HG03575 (cell line): Measurements from ENCODE around the gene TPPP3.
"Not testable (repeated sequence)": the region's sequence is repeated elsewhere in the genome, so short reads cannot be mapped to it uniquely, and the experiment has no call there.

Experiments
- ATAC-seq: cut with Tn5 transposase; IDR thresholded peaks from one replicate; pipeline ENCODE4 v1.9.1; 2021; ENCODE audit not compliant: unreplicated experiment, insufficient number of reproducible peaks, low FRiP score; ENCODE audit errors: extremely low read depth

The TPPP3 gene

DNA sequence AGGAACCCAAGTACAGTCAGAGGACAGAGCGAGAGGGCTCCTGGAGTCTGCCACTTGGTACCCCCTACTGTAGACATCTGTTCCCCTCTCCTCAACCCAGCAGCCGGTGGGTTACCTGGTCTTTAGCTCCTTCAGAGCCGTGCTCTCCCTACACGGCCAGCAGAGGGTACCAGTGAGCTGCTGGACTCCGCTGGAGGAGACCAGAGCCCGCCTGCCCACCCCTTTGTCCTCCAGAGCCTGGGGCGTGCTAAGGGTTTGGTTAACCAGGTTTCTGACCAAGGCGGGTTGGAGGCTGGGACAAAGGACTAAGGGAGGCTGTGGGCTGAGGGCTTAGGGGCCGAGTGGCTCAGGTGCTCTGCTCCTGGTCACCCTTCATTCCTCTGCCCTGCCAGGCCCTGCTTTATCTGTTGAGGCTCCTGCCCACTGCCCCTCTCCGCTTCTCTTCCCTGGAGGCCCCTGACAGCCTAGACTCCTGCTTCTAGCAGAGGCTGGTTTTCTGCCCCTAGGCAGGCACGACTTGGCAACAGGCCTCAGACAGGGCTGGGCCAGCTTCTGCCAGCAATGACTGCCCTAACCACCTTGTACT is 34.9 kb upstream of the TPPP3 start:
- ATAC-seq: no peak

DNA sequence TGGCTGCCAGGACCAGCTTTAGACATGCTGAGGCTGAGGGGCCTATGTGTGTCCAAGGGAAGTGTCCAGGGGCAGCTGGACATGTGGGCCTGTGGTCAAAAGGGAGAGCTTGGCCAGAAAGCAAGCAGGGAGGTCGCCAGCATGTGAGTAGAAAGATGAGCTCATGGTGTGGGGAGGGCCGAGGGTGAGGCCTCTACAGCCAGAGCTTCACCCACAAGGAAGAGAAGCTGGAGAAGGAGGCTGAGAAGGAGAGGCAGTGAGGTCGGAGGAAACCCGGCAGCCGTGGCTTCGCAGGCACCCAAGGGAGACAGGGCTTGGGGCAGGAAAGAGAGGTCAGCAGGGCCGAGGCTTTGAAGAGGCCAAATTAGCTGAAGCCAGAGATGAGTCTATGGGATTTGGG is 33.7 kb upstream of the TPPP3 start:
- ATAC-seq: no peak

DNA sequence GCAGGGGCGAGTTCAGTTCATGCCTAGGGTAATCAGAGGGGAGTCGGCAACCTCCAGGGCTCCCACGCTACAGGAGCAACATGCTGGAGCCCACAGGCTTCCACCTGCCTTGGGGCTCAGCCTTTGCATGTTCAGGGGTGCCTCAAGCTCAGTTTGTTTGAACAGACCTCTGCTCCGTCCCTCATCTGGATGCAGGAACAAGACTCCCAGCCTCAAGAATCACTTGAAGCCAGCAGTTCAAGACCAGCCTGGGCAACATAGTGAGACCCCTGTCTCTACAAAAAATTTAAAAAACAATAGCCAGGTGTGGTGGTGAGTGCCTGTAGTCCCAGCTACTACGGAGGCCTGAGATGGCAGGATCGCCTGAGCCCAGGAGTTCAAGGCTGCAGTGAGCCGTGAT is 32.7 kb upstream of the TPPP3 start:
- no peak for ATAC-seq

DNA sequence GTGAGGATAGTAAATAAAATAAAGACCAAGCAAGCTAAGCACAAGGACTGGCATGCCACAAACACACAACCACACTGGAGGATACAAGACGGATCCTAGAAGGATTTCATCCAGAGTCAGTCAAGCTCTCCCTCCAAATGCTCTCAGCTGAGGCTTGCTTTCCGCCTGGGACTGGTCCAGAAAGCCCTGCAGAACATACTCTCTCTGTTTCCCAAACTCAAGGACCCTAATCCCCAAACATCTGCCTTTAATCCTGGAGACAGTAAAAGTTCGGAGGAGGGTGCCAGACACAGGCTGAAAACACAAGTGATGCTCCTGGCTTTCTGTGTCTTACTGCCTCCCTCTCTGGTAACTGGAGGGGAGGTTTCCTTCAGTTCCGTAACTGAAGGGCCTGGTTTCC is 32.3 kb upstream of the TPPP3 start:
- ATAC-seq: no peak

DNA sequence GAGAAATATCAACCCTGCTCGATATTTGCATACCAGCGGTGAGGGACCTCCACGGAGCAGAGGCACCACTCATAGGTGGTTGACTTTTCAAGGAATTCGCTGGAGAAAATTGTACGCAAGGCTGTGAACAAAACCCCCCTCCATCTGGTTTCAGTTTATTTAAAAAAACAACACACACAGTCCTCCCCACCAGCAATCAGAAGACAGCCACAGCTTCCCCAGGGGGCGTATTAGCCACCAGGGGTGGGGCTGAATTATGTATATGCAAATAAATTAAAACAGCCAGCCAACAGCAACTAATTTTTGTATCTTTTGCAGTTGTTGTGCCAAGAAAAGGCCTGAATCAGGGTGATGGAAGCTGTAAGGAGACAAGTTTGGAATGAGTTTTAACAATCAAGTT is 31.8 kb upstream of the TPPP3 start:
- ATAC-seq: no peak

DNA sequence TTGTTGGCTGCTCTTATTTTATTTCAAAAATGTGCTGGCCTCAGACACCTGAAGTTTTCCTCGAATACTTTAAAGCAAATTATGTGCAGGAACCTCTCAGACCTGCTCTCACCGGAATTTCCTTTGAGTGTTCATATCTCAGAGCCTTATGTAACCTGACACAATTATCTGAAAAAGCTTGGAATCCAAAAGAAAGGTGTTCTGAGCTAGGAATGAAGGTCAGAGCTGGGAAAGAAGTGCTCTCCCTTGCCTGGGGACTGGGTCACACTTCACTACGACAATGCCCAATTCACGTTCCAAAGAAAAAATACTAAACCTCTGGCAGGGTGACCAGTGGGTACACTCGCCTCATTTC is 30.9 kb upstream of the TPPP3 start:
- no peak for ATAC-seq

DNA sequence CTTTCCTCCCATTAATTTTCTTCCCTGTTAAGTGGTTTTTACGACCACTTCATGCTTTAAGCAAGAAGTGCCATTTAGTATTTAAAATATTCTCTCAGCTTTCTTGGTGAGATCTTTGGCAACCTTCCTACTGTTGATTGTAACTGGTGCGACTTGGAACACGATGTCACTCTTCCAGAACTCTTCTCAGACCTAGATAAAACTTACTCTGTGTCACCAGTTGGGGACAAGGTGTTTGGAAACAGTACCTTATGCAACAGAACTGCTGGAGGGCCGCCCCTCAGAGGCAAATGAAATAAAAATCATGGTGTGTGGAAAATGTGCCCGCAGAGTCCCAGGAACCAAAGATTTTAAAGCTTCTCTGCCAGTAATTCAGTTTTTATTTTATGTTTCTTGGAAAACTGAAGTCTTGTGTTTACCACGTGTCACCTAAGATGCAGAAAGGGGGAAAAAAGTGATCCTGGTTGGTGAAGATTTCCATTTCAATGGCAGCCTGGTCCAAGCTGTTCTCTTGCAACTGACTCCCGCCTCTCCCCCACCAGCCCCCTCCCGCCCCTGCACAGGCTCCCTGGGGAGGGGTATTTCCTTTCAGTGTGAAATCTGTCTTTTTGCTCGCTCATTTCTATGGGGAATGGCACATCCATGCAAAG is 30.4 kb upstream of the TPPP3 start:
- no peak for ATAC-seq

DNA sequence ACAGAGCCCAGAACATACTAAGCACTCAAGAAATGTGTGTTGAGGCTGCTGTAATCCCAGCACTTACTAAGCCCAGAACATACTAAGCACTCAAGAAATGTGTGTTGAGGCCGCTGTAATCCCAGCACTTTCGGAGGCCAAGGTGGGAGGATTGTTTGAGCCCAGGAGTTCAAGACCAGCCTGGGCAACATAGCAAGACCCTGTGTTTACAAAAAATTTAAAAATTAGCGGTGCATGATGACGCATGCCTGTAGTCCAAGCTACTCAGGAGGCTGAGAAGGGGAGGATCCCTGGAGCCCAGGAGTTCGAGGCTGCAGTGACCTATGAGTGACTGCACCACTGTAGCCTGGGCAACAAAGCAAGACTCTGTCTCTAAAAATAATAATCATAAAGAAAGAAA is 29.7 kb upstream of the TPPP3 start:
- ATAC-seq: no peak

DNA sequence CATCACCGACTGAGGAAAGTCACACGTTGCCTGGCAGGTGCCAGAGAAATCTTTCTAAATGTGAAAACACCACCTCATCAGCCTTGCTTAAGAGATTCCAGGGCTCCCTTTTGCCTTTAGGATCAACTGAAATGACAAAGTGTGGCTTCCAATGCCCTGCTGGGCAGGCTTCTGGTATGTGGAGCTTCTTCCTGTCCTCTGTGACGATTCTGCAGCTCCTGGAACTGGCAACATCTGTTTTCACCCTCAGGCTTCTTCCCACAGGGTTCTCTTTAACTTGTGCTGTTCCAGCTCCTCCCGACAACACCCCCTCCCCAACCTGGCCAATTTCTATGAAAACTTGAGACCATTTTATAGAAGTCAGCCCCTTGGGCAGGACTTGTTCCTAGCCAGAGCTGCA is 27.7 kb upstream of the TPPP3 start:
- no peak for ATAC-seq

DNA sequence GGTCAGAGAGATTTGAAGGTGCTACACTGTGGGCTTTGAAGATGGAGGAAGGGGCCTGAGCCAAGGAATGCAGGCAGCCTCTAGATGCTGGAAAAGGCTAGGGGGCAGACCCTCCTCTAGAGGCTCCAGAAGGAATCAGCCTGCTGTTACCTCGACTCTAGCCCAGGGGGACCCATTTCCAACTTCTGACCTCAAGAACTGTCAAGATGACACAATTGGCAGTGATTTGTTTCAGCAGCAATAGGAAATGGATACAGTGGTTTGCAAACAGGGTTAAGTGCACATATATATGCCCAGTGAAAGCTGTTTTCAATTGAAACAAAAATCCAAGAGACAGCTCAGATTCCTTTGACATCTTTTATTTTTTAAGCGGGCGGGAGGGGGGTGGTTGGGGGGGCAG is 26.6 kb upstream of the TPPP3 start:
- ATAC-seq: no peak

DNA sequence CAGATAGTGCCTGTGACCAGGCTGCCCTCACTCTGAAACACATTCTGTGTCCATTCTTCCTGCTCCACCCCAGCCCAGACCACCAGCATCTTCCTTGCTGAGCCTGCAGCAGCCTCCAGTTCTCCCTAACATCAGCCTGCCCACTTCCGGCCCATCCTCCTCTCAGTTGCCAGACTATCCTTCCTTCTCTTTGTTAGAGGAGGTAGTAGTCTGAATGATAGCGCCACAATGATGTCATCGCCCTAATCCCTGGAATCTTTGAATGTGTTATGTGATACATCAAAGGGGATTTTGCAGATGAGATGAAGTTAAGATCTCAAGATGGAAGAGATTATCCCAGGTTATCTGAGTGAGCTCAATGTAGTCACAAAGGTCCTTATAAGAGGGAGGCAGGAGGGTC is 26.2 kb upstream of the TPPP3 start:
- no peak for ATAC-seq

DNA sequence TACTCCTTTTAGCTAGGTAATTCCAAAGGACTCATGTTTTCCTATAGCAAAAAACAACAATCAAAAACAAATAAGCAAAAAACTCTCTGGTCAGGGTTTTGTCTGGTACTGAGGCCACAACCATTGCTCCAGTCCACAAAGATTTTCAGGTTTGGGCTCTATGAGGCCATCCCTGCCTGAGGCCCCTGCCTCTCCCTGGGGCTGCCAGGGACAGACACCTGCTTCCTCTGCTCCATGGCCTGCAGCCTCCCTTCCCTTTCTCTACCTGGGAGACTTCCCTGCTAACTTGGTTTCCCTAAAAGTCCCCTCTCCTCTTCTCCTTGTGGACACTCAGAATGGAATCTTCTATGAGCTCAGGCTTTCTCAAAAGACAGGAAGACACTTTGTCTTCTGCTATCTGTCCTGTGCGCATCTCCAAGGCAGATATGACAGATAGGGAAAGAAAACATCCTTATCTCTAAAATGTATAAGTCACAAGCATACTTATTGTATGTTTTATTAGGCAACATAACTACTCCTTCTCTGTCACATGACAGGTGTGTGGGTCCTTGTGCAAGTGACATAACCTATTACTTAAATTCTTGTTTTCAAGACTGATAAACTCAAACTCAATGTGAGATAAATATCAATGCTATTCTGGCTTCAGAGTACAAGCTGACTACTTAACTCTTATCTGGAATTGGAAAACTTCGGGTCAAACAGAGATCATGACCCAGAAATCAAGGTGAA is 24.2 kb upstream of the TPPP3 start:
- ATAC-seq: no peak

DNA sequence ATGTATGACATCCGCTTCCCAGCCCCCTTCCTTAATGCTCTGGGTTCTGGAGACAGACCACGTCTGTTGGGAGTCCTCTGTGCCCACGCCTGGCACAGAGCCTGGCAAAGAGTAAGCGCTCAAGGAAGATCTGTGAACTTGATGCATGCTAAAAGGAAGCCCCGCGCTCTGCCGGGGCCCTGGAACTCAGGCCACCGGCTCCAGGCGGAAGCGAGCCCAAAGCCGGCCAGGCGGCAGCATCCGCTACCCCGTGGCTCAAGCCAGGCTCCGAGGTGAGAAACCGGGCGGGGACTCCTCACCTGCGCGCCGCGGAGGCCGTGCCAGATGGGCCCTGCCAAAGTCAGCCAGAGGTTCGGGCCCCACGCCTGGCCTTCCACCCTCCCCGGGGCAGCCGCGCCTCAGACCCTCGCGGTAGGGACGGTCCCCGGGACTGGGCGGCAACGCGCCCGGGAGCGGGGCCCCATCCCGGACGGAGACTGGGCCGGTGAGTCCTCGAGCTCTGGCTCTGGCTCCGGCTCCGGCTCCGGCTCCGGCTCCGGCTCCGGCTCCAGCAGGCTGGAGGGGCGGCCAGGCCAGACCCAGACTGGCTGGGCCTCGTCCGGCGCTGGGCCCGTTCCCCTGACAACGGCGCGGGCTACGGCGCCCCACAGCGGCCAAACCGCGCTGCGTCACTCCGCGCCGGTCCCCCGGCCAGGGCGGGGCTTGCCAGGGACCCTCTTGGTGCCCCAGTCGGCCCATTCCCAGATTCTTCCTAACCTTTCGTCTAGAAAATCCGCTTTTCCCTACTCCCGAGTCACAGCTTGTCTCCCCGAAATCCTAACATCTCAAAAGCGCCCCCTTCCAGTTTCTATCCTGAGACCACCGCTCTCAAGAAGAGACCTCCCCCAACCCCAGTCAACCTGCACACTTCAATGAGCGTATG is 22.8 kb upstream of the TPPP3 start, which contains the start of gene ZDHHC1:
ZDHHC1 (minus strand) TSS at position 606 of the 922 bp plus-strand sequence. CDS start 8,702 bp downstream, outside the sequence.
- no peak for ATAC-seq

DNA sequence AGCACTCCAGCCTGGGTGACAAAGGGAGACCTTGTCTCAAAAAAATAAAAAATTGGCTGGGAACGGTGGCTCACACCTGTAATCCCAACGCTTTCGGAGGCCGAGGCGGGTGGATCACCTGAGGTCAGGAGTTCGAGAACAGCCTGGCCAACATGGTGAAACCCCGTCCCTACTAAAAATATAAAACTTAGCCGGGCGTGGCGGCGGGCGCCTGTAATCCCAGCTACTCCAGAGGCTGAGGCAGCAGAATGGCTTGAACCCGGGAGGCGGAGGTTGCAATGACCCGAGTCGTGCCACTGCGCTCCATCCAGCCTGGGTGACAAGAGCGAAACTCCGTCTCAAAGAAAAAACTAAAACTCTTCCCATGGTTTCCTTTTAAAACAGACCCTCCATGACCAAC is 22.1 kb upstream of the TPPP3 start:
- not testable (repeated sequence) for ATAC-seq

DNA sequence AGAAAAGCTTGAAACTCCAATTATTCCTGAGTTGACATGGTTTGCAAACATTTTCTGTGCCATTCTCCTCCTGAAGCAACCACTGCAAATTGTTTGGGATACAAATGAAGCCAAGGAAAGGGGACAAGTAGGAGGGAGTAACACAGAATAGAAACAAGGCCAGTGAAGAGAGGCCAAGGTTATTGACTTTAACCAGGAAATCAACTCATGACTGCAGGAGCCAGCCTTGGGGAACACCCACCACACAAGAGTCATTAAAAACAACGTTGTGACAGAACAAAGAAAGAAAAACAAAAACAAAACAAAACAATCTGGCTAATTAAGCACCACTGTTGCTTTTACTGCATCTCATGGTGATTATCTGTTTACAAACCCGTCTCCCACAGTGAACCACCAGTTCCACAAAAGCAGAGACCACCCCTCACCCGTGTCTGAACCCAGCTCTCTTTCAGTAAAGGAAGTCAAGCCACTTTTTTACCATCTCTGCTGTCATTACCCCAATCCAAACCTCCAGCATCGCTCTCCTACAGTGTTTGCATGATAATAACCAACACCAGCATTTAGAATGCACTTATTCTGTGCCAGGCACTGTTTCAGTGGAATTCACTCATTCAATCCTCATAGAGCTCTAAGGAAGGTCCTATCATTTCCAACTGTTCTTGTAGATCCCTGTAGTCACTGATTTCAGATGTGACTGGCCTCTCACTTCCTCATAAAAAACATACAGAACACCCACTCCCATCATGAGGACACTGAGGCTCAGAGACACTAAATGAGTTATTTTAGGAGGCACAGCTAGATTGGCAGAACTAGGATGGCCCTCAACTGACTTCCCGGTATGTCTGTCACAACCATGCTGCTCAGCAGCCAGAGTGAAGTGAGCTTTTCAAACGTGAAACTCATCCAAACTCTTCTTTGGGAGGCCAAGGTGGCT is 20.9 kb upstream of the TPPP3 start:
- ATAC-seq: no peak

DNA sequence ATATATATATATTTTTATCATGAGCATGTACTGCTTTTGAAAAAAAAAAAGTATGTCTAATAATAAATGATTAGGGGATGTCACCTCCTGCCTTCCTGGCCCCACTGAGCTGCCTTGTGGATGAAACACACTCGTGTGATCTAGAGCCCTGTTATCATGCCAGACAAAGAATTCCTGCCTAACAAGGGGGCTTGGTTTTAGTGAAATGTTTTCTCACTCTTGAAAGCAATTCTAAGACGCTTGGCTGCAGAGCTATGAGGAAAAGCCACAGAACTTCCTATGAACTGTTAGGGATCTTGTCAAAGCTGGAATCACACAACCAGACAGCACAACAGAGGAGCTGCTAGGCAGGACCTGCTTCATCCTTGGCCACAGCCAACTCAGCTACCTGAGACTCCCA is 19.0 kb upstream of the TPPP3 start:
- no peak for ATAC-seq

DNA sequence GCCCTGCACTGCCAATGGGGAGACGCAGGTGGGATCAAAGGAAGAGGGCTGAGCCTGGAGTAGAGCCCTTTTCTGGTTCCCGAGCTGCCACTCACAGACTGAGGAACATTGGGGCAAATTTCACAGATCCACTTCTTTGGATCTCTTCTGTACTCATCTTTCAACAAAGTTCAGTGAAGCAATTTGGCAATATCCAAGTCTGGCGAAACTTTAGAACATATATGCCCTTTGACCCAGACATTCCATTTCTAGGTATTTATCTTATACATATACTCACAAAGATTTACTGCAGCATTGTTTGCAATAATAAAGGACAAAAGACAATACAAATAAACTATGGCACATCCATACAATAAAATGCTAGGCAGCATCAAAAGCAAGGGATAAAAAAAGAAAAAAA is 18.0 kb upstream of the TPPP3 start:
- ATAC-seq: no peak

DNA sequence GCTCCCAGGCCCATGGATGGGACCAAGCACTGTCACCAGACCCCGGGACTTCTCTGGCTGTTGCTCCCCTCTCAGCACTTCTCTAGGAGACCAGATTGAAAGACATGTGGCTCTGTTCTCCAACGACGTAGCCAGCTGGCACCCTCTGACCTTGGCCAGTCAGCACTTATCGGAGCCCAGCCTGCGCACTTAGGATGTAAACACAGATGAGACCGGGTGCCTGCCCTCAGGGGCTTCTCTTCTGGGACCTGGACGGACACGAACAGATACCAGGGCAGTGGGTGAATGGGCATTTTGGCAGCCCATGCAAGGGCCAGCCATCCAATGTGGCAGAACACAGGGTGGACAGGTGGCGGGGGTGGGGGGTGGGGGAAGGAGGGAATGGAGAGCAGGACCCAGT is 16.3 kb upstream of the TPPP3 start:
- ATAC-seq: no peak
